IPS-15b (cell line): ENCODE measurements around the gene PEX5L.

Source experiments
- H3K27me3 ChIP-seq: one replicate; pipeline ENCODE4 v1.6.1; 2013; ENCODE audit warnings: low read length; ENCODE audit not compliant: control insufficient read depth, insufficient read depth
- H3K36me3 ChIP-seq: one replicate; pipeline ENCODE4 v1.6.1; 2013; ENCODE audit warnings: low read length; ENCODE audit not compliant: control insufficient read depth, insufficient read depth
- H3K4me1 ChIP-seq: one replicate; pipeline ENCODE4 v1.6.1; 2013; ENCODE audit warnings: mild to moderate bottlenecking, low read length; ENCODE audit not compliant: control insufficient read depth, insufficient read depth
- H3K4me3 ChIP-seq: one replicate; pipeline ENCODE4 v1.5.1; 2013; ENCODE audit warnings: low read depth, low read length
- H3K9ac ChIP-seq: one replicate; pipeline ENCODE4 v1.6.1; 2013; ENCODE audit warnings: low read depth, mild to moderate bottlenecking, low read length
- H3K9me3 ChIP-seq: one replicate; pipeline ENCODE4 v1.6.1; 2013; ENCODE audit warnings: mild to moderate bottlenecking, low read length; ENCODE audit not compliant: control insufficient read depth, insufficient read depth

The PEX5L gene

GRCh38 chr3:179932674-179933073, 104.1 kb downstream of the PEX5L start:
- Histone ChIP-seq H3K4me3 (no peak overlapping the region), H3K9me3 (no peaks in the 10 kb centered on the region), H3K27me3 (no peaks in the 10 kb centered on the region), H3K4me1 (no peaks in the 10 kb centered on the region), H3K9ac (no peak overlapping the region), H3K36me3 (no peaks in the 10 kb centered on the region)

- Histone ChIP-seq H3K36me3 (no peaks in the 10 kb centered on the region), H3K4me3 (no peak overlapping the region), H3K4me1 (peaks cover 2% of the 10 kb centered on the region), H3K9ac (no peak overlapping the region), H3K9me3 (no peaks in the 10 kb centered on the region), H3K27me3 (no peaks in the 10 kb centered on the region)
Observed at GRCh38 chr3:179929091-179929529, 107.6 kb downstream of the PEX5L start.

GRCh38 chr3:179927191-179927590, 109.5 kb downstream of the PEX5L start:
- H3K27me3 ChIP-seq: no peaks in the 10 kb centered on the region
- H3K36me3 ChIP-seq: no peaks in the 10 kb centered on the region
- H3K9me3 ChIP-seq: no peaks in the 10 kb centered on the region
- H3K4me3 ChIP-seq: no peak overlapping the region
- H3K4me1 ChIP-seq: peaks cover 3% of the 10 kb centered on the region
- no peak overlapping the region for H3K9ac ChIP-seq

GRCh38 chr3:179921951-179922350, 114.8 kb downstream of the PEX5L start:
- Histone ChIP-seq H3K36me3 (no peaks in the 10 kb centered on the region), H3K4me1 (peaks cover 9% of the 10 kb centered on the region), H3K9ac (no peak overlapping the region), H3K4me3 (no peak overlapping the region), H3K27me3 (no peaks in the 10 kb centered on the region), H3K9me3 (no peaks in the 10 kb centered on the region)

- no peak overlapping the region for H3K4me3 ChIP-seq
- H3K4me1 ChIP-seq: peaks cover 9% of the 10 kb centered on the region
- no peaks in the 10 kb centered on the region for H3K36me3 ChIP-seq
- H3K9me3 ChIP-seq: no peaks in the 10 kb centered on the region
- no peak overlapping the region for H3K9ac ChIP-seq
- H3K27me3 ChIP-seq: no peaks in the 10 kb centered on the region
Observed at GRCh38 chr3:179921500-179921899, 115.2 kb downstream of the PEX5L start.

GRCh38 chr3:179907784-179908482, 128.8 kb downstream of the PEX5L start:
- H3K4me1 ChIP-seq: no peaks in the 10 kb centered on the region
- H3K9ac ChIP-seq: no peak overlapping the region
- no peak overlapping the region for H3K4me3 ChIP-seq
- H3K36me3 ChIP-seq: no peaks in the 10 kb centered on the region
- no peaks in the 10 kb centered on the region for H3K27me3 ChIP-seq
- H3K9me3 ChIP-seq: no peaks in the 10 kb centered on the region

- Histone ChIP-seq H3K36me3 (no peaks in the 10 kb centered on the region), H3K9ac (no peak overlapping the region), H3K4me1 (no peaks in the 10 kb centered on the region), H3K4me3 (no peak overlapping the region), H3K9me3 (no peaks in the 10 kb centered on the region), H3K27me3 (no peaks in the 10 kb centered on the region)
Observed at GRCh38 chr3:179902061-179902460, 134.7 kb downstream of the PEX5L start.

GRCh38 chr3:179898024-179898423, 138.7 kb downstream of the PEX5L start:
- Histone ChIP-seq H3K4me3 (no peak overlapping the region), H3K4me1 (no peaks in the 10 kb centered on the region), H3K36me3 (no peaks in the 10 kb centered on the region), H3K9me3 (no peaks in the 10 kb centered on the region), H3K9ac (no peak overlapping the region), H3K27me3 (no peaks in the 10 kb centered on the region)

- no peaks in the 10 kb centered on the region for H3K36me3 ChIP-seq
- no peaks in the 10 kb centered on the region for H3K27me3 ChIP-seq
- no peak overlapping the region for H3K4me3 ChIP-seq
- H3K9me3 ChIP-seq: no peaks in the 10 kb centered on the region
- H3K9ac ChIP-seq: no peak overlapping the region
- H3K4me1 ChIP-seq: no peaks in the 10 kb centered on the region
Observed at GRCh38 chr3:179897231-179897630, 139.5 kb downstream of the PEX5L start.

- Histone ChIP-seq H3K4me3 (no peak overlapping the region), H3K9ac (no peak overlapping the region), H3K36me3 (no peaks in the 10 kb centered on the region), H3K9me3 (no peaks in the 10 kb centered on the region), H3K27me3 (no peaks in the 10 kb centered on the region), H3K4me1 (no peaks in the 10 kb centered on the region)
Observed at GRCh38 chr3:179896507-179896906, 140.2 kb downstream of the PEX5L start.

GRCh38 chr3:179895330-179895729, 141.4 kb downstream of the PEX5L start:
- no peaks in the 10 kb centered on the region for H3K36me3 ChIP-seq
- H3K4me1 ChIP-seq: no peaks in the 10 kb centered on the region
- no peaks in the 10 kb centered on the region for H3K27me3 ChIP-seq
- no peak overlapping the region for H3K9ac ChIP-seq
- H3K9me3 ChIP-seq: no peaks in the 10 kb centered on the region
- no peak overlapping the region for H3K4me3 ChIP-seq

GRCh38 chr3:179887295-179887943, 149.3 kb downstream of the PEX5L start:
- no peaks in the 10 kb centered on the region for H3K36me3 ChIP-seq
- no peaks in the 10 kb centered on the region for H3K27me3 ChIP-seq
- H3K4me3 ChIP-seq: no peak overlapping the region
- H3K9me3 ChIP-seq: no peaks in the 10 kb centered on the region
- peaks cover 15% of the 10 kb centered on the region for H3K4me1 ChIP-seq
- no peak overlapping the region for H3K9ac ChIP-seq
